ENCODE results near the gene PERM1. TPM values are rescaled to one million over a fixed set of nuclear protein-coding genes. Genes with fewer than 3 reads are reported as not detected.

PERM1 gene
- polyA plus RNA-seq, 1 donor (not counting 4 experiments of a cell fraction or from before 2014, with no cell fraction given) = not detected

- Histone ChIP-seq H3K9me3 (ENCODE audit: control insufficient read depth, low read depth, low read length) (no peaks in the 10 kb centered on the region), H3K36me3 (ENCODE audit: control insufficient read depth in 2 of 2, extremely low read depth in 1 of 2, insufficient read depth in 2 of 2, low read length in 2 of 2) (peaks cover 0 to 7% of the 10 kb centered on the region in 2 experiments), H3K4me2 (ENCODE audit: control insufficient read depth, extremely low read depth, insufficient read depth, low read depth, low read length) (peak within 1 kb of the TSS; percentile 94), H3K9ac (ENCODE audit: control insufficient read depth, extremely low read depth, insufficient read depth, low read length) (peak within 1 kb of the TSS; percentile 97), H3K79me2 (ENCODE audit: control insufficient read depth, insufficient read depth, low read length) (no peaks in the 10 kb centered on the region), H3K4me3 (ENCODE audit: control insufficient read depth in 2 of 3, extremely low read depth in 1 of 3, insufficient read depth in 2 of 3, low read depth in 1 of 3, low read length in 3 of 3) (peak within 1 kb of the TSS; percentile 70 to 85 (median 84)), H3K9me1 (ENCODE audit: control insufficient read depth, extremely low read depth, insufficient read depth, low read length) (no peaks in the 10 kb centered on the region), H3K4me1 (ENCODE audit: control insufficient read depth, extremely low read depth, insufficient read depth, low read length) (peaks cover 16% of the 10 kb centered on the region), H3K27me3 (ENCODE audit: control insufficient read depth, extremely low read depth, insufficient read depth, low read length) (no peaks in the 10 kb centered on the region), H4K20me1 (ENCODE audit: control insufficient read depth, extremely low read depth, insufficient read depth, low read length) (no peaks in the 10 kb centered on the region), H3K27ac (ENCODE audit: control insufficient read depth, insufficient read depth, low read length) (peak within 1 kb of the TSS; percentile 96), H2AFZ (ENCODE audit: control insufficient read depth, low read length) (peak within 1 kb of the TSS; percentile 75)
- TF ChIP-seq, protein P1, sequence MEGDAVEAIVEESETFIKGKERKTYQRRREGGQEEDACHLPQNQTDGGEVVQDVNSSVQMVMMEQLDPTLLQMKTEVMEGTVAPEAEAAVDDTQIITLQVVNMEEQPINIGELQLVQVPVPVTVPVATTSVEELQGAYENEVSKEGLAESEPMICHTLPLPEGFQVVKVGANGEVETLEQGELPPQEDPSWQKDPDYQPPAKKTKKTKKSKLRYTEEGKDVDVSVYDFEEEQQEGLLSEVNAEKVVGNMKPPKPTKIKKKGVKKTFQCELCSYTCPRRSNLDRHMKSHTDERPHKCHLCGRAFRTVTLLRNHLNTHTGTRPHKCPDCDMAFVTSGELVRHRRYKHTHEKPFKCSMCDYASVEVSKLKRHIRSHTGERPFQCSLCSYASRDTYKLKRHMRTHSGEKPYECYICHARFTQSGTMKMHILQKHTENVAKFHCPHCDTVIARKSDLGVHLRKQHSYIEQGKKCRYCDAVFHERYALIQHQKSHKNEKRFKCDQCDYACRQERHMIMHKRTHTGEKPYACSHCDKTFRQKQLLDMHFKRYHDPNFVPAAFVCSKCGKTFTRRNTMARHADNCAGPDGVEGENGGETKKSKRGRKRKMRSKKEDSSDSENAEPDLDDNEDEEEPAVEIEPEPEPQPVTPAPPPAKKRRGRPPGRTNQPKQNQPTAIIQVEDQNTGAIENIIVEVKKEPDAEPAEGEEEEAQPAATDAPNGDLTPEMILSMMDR (optimal IDR thresholded peaks at IDR 0.05 in 1 of 3, IDR thresholded peaks at IDR 0.05 in 1 of 3, conservative IDR thresholded peaks at IDR 0.05 in 1 of 3; ENCODE audit: extremely low read depth in 1 of 3, insufficient read depth in 2 of 3, low read length in 3 of 3) = no peak
- TF ChIP-seq EZH2 (IDR thresholded peaks at IDR 0.05; ENCODE audit: low read length) = no peak
- dilution Hi-C loops (cut with MboI; ENCODE audit: extremely low pct_ligation_motif_present, low sequenced_read_pairs) = no loop called here
- FAIRE-seq = no peak
- no peak for DNase-seq (ENCODE audit: low read depth, low spot score)
Observed at GRCh38 chr1:966135-966703, 15.7 kb downstream of the PERM1 start, which contains the start of gene PLEKHN1. Gene PLEKHN1 (plus strand): TSS chr1:966482. CDS start chr1:966532, 50 bp downstream.

GRCh38 chr1:965526-966134, 16.3 kb downstream of the PERM1 start:
- no peaks in the 10 kb centered on the region for H3K9me1 ChIP-seq (ENCODE audit: control insufficient read depth, extremely low read depth, insufficient read depth, low read length)
- H3K9me3 ChIP-seq (ENCODE audit: control insufficient read depth, low read depth, low read length) = no peaks in the 10 kb centered on the region
- peaks cover 16% of the 10 kb centered on the region for H3K4me1 ChIP-seq (ENCODE audit: control insufficient read depth, extremely low read depth, insufficient read depth, low read length)
- no peak overlapping the region for H3K4me2 ChIP-seq (ENCODE audit: control insufficient read depth, extremely low read depth, insufficient read depth, low read depth, low read length)
- FAIRE-seq (no peak), DNase-seq (ENCODE audit: low read depth, low spot score) (no peak)
- no peaks in the 10 kb centered on the region for H3K27me3 ChIP-seq (ENCODE audit: control insufficient read depth, extremely low read depth, insufficient read depth, low read length)
- no peaks in the 10 kb centered on the region for H3K79me2 ChIP-seq (ENCODE audit: control insufficient read depth, insufficient read depth, low read length)
- H3K4me3 ChIP-seq (ENCODE audit: control insufficient read depth in 2 of 3, extremely low read depth in 1 of 3, insufficient read depth in 2 of 3, low read depth in 1 of 3, low read length in 3 of 3) = peak overlapping the region in 1 of 3 experiments; percentile 70
- dilution Hi-C loops (cut with MboI; ENCODE audit: extremely low pct_ligation_motif_present, low sequenced_read_pairs) = no loop called here
- peak overlapping the region; percentile 97 for H3K9ac ChIP-seq (ENCODE audit: control insufficient read depth, extremely low read depth, insufficient read depth, low read length)
- no peak for TF ChIP-seq EZH2 (IDR thresholded peaks at IDR 0.05; ENCODE audit: low read length)
- TF ChIP-seq, protein P1 (optimal IDR thresholded peaks at IDR 0.05 in 1 of 3, IDR thresholded peaks at IDR 0.05 in 1 of 3, conservative IDR thresholded peaks at IDR 0.05 in 1 of 3; ENCODE audit: extremely low read depth in 1 of 3, insufficient read depth in 2 of 3, low read length in 3 of 3) = no peak
- peak overlapping the region; percentile 96 for H3K27ac ChIP-seq (ENCODE audit: control insufficient read depth, insufficient read depth, low read length)
- H2AFZ ChIP-seq (ENCODE audit: control insufficient read depth, low read length) = no peak overlapping the region
- H4K20me1 ChIP-seq (ENCODE audit: control insufficient read depth, extremely low read depth, insufficient read depth, low read length) = no peaks in the 10 kb centered on the region
- peaks cover 0 to 6% of the 10 kb centered on the region in 2 experiments for H3K36me3 ChIP-seq (ENCODE audit: control insufficient read depth in 2 of 2, extremely low read depth in 1 of 2, insufficient read depth in 2 of 2, low read length in 2 of 2)

Data from keratinocyte (primary cell).